HepG2 (cell line): ENCODE measurements around the gene CUL9. TPM values are rescaled to one million over a fixed set of nuclear protein-coding genes. Genes with fewer than 3 reads are reported as not detected.

ENCODE experiments used
- BCLAF1 ChIP-seq: fragments of 450-650 bp; IDR thresholded peaks from 2 replicates; pipeline ENCODE4 v1.6.1; 2017; ENCODE audit warnings: mild to moderate bottlenecking
- IRF9 ChIP-seq: sonication (generic); formaldehyde crosslinking; IDR thresholded peaks from 2 replicates; pipeline ENCODE4 v1.8.0; 2022; ENCODE audit warnings: missing genetic modification reagents, mild to moderate bottlenecking, borderline replicate concordance
- MAF1 ChIP-seq: sonication (generic); formaldehyde crosslinking; IDR thresholded peaks from 2 replicates; pipeline ENCODE4 v1.5.0; 2020; ENCODE audit warnings: missing genetic modification reagents, borderline replicate concordance
- MEIS1 ChIP-seq: sonication (generic); formaldehyde crosslinking; IDR thresholded peaks from 2 replicates; pipeline ENCODE4 v1.9.0; 2021; ENCODE audit warnings: mild to moderate bottlenecking, missing genetic modification reagents, moderate library complexity, borderline replicate concordance
- TFE3 ChIP-seq: IDR thresholded peaks from 2 replicates; pipeline ENCODE4 v1.6.1; 2016
- XRCC5 ChIP-seq: fragments of 200-400 bp; formaldehyde crosslinking; optimal IDR thresholded peaks from 2 replicates; pipeline ENCODE3; 2017; ENCODE audit warnings: mild to moderate bottlenecking, low read length
- ZKSCAN5 ChIP-seq: sonication (generic); formaldehyde crosslinking; IDR thresholded peaks from 2 replicates; pipeline ENCODE4 v1.5.1; 2020; ENCODE audit warnings: mild to moderate bottlenecking, missing genetic modification reagents
- ZNF138 ChIP-seq: sonication (generic); formaldehyde crosslinking; IDR thresholded peaks from 2 replicates; pipeline ENCODE4 v1.5.0; 2020; ENCODE audit warnings: mild to moderate bottlenecking, low read depth, missing genetic modification reagents
- ZNF205 ChIP-seq: IDR thresholded peaks from 2 replicates; pipeline ENCODE4 v1.6.1; 2018; ENCODE audit warnings: missing biosample characterization, missing genetic modification reagents
- ZNF225 ChIP-seq: sonication (generic); formaldehyde crosslinking; IDR thresholded peaks from 2 replicates; pipeline ENCODE4 v1.4.0; 2020; ENCODE audit warnings: mild to moderate bottlenecking, missing genetic modification reagents
- ZNF598 ChIP-seq: sonication (generic); formaldehyde crosslinking; IDR thresholded peaks from 2 replicates; pipeline ENCODE4 v1.5.1; 2020; ENCODE audit warnings: mild to moderate bottlenecking, missing genetic modification reagents, borderline replicate concordance
- ZNF607 ChIP-seq: sonication (generic); formaldehyde crosslinking; IDR thresholded peaks from 2 replicates; pipeline ENCODE4 v1.5.1; 2020; ENCODE audit warnings: missing genetic modification reagents, mild to moderate bottlenecking, borderline replicate concordance
- ZNF781 ChIP-seq: sonication (generic); formaldehyde crosslinking; IDR thresholded peaks from 2 replicates; pipeline ENCODE4 v1.5.1; 2020; ENCODE audit warnings: borderline replicate concordance, mild to moderate bottlenecking, missing genetic modification reagents; ENCODE audit errors: not compliant biosample characterization
- ZNF841 ChIP-seq: sonication (generic); formaldehyde crosslinking; IDR thresholded peaks from 2 replicates; pipeline ENCODE4 v1.8.1; 2023; ENCODE audit warnings: missing genetic modification reagents, borderline replicate concordance
- ZSCAN29 ChIP-seq: sonication (generic); formaldehyde crosslinking; conservative IDR thresholded peaks from 2 replicates; pipeline ENCODE4 v1.4.0; 2020; ENCODE audit warnings: mild to moderate bottlenecking, missing genetic modification reagents
- polyA plus RNA-seq, 8 experiments: library from polyadenylated mRNA; depleted of rRNA in 3 of 8; stranded (reverse) in 7 of 8; unstranded in 1 of 8; fragments of >200 nt; fragmentation: Illumina TruSeq in 4 of 8; extraction: Trizol in 4 of 8; gene quantifications; 2 replicates each; pipeline versions ENCODE4 v1.2.1 to v1.2.3, GENCODE V29; 2011 to 2016; ENCODE audit warnings: low read depth in 4 of 8, missing spikeins in 1 of 8, mixed read lengths in 1 of 8; ENCODE audit not compliant: insufficient read depth in 1 of 8
- total RNA-seq, 5 experiments: library from RNA; depleted of rRNA; stranded (reverse); fragments of >200 nt; fragmentation: Illumina TruSeq; extraction: Trizol; gene quantifications; 2 replicates each; pipeline ENCODE4 v1.2.3, GENCODE V29; 2016; ENCODE audit warnings: low read depth in 1 of 5
- TF ChIP-seq, protein P1 (sequence below): sonication (generic); formaldehyde crosslinking; IDR thresholded peaks from 2 replicates; pipeline ENCODE4 v1.9.0; 2021; ENCODE audit warnings: missing genetic modification reagents, borderline replicate concordance
- TF ChIP-seq, protein P2 (sequence below): sonication (generic); formaldehyde crosslinking; IDR thresholded peaks from 2 replicates; pipeline ENCODE4 v1.8.1; 2023; ENCODE audit warnings: mild to moderate bottlenecking, moderate library complexity, missing genetic modification reagents
- TF ChIP-seq, protein P3 (sequence below): sonication (generic); formaldehyde crosslinking; IDR thresholded peaks from 2 replicates; pipeline ENCODE4 v1.4.0; 2020; ENCODE audit warnings: missing genetic modification reagents

CUL9 gene
- total and polyA plus RNA-seq, 2 of the 13 experiments (the other 11 are each of a cell fraction or from before 2014, with no cell fraction given): 11.4 to 13.7 TPM

GRCh38 chr6:43143235-43144128 is 38.5 kb upstream of the CUL9 start (continued):
- TF ChIP-seq, protein P1, sequence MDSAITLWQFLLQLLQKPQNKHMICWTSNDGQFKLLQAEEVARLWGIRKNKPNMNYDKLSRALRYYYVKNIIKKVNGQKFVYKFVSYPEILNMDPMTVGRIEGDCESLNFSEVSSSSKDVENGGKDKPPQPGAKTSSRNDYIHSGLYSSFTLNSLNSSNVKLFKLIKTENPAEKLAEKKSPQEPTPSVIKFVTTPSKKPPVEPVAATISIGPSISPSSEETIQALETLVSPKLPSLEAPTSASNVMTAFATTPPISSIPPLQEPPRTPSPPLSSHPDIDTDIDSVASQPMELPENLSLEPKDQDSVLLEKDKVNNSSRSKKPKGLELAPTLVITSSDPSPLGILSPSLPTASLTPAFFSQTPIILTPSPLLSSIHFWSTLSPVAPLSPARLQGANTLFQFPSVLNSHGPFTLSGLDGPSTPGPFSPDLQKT (CRISPR knock-in tag): no peak
- TF ChIP-seq ZKSCAN5 (no peak), BCLAF1 (no peak), ZNF841 (CRISPR knock-in tag) (no peak), ZNF138 (CRISPR knock-in tag) (0 out of 2 replicates have a peak, but pooled peaks have one; percentile 19), ZNF607 (CRISPR knock-in tag) (peak; percentile 78; the same call in 1 of the 2 replicates), MAF1 (CRISPR knock-in tag) (no peak; the same call in 1 of the 2 replicates), IRF9 (CRISPR knock-in tag) (peak; percentile 85), XRCC5 (peak; percentile 95), MEIS1 (CRISPR knock-in tag) (peak; percentile 56; the same call in 1 of the 2 replicates), ZSCAN29 (CRISPR knock-in tag) (no peak; the same call in 1 of the 2 replicates), ZNF781 (CRISPR knock-in tag) (peak; percentile 26), ZNF205 (peak; percentile 75; the same call in 1 of the 2 replicates), TFE3 (CRISPR knock-in tag) (no peak; the same call in 1 of the 2 replicates), ZNF225 (no peak), ZNF598 (CRISPR knock-in tag) (peak; percentile 71; the same call in 1 of the 2 replicates)
- TF ChIP-seq, protein P2, sequence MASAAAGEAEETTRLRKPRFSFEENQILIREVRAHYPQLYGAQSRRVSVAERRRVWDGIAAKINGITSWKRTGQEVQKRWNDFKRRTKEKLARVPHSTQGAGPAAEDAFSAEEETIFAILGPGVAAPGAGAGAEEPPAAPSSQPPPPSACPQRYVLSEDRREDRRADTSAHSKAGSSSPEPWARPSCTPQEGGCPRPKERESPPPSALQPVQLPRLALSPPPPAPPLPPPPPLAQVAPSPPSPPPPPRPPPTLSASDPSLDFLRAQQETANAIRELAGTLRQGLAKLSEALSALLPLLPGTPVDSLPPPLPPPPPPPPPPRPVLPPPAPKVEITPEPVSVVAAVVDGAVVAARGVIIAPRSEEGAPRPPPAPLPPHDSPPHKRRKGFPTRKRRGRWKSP: no peak
- TF ChIP-seq, protein P3, sequence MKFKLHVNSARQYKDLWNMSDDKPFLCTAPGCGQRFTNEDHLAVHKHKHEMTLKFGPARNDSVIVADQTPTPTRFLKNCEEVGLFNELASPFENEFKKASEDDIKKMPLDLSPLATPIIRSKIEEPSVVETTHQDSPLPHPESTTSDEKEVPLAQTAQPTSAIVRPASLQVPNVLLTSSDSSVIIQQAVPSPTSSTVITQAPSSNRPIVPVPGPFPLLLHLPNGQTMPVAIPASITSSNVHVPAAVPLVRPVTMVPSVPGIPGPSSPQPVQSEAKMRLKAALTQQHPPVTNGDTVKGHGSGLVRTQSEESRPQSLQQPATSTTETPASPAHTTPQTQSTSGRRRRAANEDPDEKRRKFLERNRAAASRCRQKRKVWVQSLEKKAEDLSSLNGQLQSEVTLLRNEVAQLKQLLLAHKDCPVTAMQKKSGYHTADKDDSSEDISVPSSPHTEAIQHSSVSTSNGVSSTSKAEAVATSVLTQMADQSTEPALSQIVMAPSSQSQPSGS: 0 out of 2 replicates have a peak, but pooled peaks have one; percentile 38
